Measurements from ENCODE around the gene HSPBP1.

HSPBP1 gene

GRCh38 chr19:55212447-55212846, 67.5 kb downstream of the HSPBP1 start:
- no peak for DNase-seq
